ENCODE data around the gene ARHGAP1.

DNA sequence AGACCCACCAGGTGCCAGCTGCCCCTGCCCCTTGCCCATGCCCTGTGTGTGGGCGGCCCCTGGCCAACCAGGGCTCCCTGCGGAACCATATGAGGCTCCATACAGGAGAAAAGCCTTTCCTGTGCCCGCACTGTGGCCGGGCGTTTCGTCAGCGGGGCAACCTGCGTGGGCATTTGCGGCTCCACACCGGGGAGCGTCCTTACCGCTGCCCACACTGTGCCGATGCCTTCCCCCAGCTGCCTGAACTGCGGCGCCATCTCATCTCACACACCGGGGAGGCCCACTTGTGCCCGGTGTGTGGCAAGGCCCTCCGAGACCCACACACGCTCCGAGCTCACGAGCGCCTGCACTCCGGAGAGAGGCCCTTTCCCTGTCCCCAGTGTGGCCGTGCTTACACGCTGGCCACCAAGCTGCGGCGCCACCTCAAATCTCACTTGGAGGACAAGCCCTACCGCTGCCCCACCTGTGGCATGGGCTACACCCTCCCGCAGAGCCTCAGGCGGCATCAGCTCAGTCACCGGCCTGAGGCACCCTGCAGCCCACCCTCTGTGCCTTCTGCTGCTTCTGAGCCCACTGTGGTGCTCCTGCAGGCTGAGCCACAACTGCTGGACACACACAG lies 4.8 kb upstream of the ARHGAP1 start:
- TF ChIP-seq ARNT (IDR thresholded peaks at IDR 0.05) = no peak
- TF ChIP-seq SP1 (IDR thresholded peaks at IDR 0.05) = no peak
- TF ChIP-seq FOXM1 (IDR thresholded peaks at IDR 0.05; ENCODE audit: borderline replicate concordance) = no peak
- no peak for TF ChIP-seq ZNF384 (IDR thresholded peaks at IDR 0.05)
- TF ChIP-seq CTBP1 (IDR thresholded peaks at IDR 0.05; ENCODE audit: borderline replicate concordance) = no peak
- no peak for TF ChIP-seq FOXA1 (IDR thresholded peaks at IDR 0.05)
- no peak for TF ChIP-seq NFRKB (IDR thresholded peaks at IDR 0.05)
- TF ChIP-seq FOXK2 (IDR thresholded peaks at IDR 0.05) = no peak
- no peak for TF ChIP-seq HDGF (IDR thresholded peaks at IDR 0.05; ENCODE audit: borderline replicate concordance)
- no peak for TF ChIP-seq BHLHE40 (IDR thresholded peaks at IDR 0.05; ENCODE audit: borderline replicate concordance)
- no peak for TF ChIP-seq ELF4 (IDR thresholded peaks at IDR 0.05)
- TF ChIP-seq SUZ12 (IDR thresholded peaks at IDR 0.05) = no peak
- no peak for TF ChIP-seq LEF1 (IDR thresholded peaks at IDR 0.05; ENCODE audit: borderline replicate concordance)
